Peyer's patch (tissue), 4 donors: ENCODE results near the gene ARHGAP15. TPM values are rescaled to one million over a fixed set of nuclear protein-coding genes. Genes with fewer than 3 reads are reported as not detected.

Experiments used
- DNase-seq, 3 donors: peaks; one replicate each; pipeline ENCODE4 v3.0.0-alpha.2; 2017 to 2019
- H3K27ac ChIP-seq, 4 donors: fragments of 200-600 bp; sonication (generic); one replicate each; pipeline ENCODE4 v1.5.1; 2016 to 2019
- H3K27me3 ChIP-seq, 2 donors: fragments of 200-600 bp; sonication (generic); one replicate each; pipeline ENCODE4 v1.5.1; 2019
- H3K36me3 ChIP-seq, 3 donors: fragments of 200-600 bp; sonication (generic); one replicate each; pipeline ENCODE4 v1.5.1; 2016 to 2019
- H3K4me1 ChIP-seq, 4 donors: fragments of 200-600 bp; sonication (generic); one replicate each; pipeline ENCODE4 v1.5.1; 2016 to 2019
- H3K4me3 ChIP-seq, 4 donors: fragments of 200-600 bp; sonication (generic); 1 replicate in 3 of 4; 2 replicates in 1 of 4; pipeline ENCODE4 v1.5.1; 2016 to 2019; ENCODE audit warnings: mild to moderate bottlenecking in 1 of 4
- H3K9me3 ChIP-seq, 4 donors: fragments of 200-600 bp; sonication (generic); one replicate each; pipeline ENCODE4 v1.5.1; 2016 to 2019; ENCODE audit warnings: mild to moderate bottlenecking in 1 of 4
- CTCF ChIP-seq, 6 experiments: fragments of 450-650 bp in 4 of 6; fragments of 200-600 bp in 2 of 6; sonication (generic) in 1 of 6; IDR thresholded peaks; one replicate each; pipeline ENCODE4 v1.5.1; 2017 to 2019; ENCODE audit warnings: antibody characterized with exemption in 6 of 6, mild to moderate bottlenecking in 3 of 6, moderate library complexity in 1 of 6
- POLR2A ChIP-seq, 2 donors: fragments of 450-650 bp; IDR thresholded peaks; one replicate each; pipeline ENCODE4 v1.5.1; 2017; ENCODE audit warnings: antibody characterized with exemption in 2 of 2, mild to moderate bottlenecking in 2 of 2, moderate library complexity in 2 of 2
- total RNA-seq, 4 donors: library from RNA; depleted of rRNA; stranded (reverse); fragments of >200 nt; gene quantifications; one replicate each; pipeline ENCODE4 v1.1.0, GENCODE V29; 2016

Gene ARHGAP15
- total RNA-seq, 4 donors from 2014 or later = 6.7 to 203 (median 12.5) TPM

GRCh38 chr2:143248631-143249030, 119.4 kb downstream of the ARHGAP15 start:
- no peak for DNase-seq
- no peaks in the 10 kb centered on the region for H3K27me3 ChIP-seq

GRCh38 chr2:143251681-143252080, 122.5 kb downstream of the ARHGAP15 start:
- no peak overlapping the region for H3K27ac ChIP-seq
- H3K36me3 ChIP-seq = no peaks in the 10 kb centered on the region
- H3K9me3 ChIP-seq = no peaks in the 10 kb centered on the region
- H3K4me3 ChIP-seq = no peak overlapping the region
- TF ChIP-seq CTCF (IDR thresholded peaks at IDR 0.05) (no peak), POLR2A (IDR thresholded peaks at IDR 0.05) (no peak)
- H3K27me3 ChIP-seq = no peaks in the 10 kb centered on the region
- no peaks in the 10 kb centered on the region for H3K4me1 ChIP-seq
- no peak for DNase-seq

More at GRCh38 chr2:143248631-143249030, 119.4 kb downstream of the ARHGAP15 start:
- no peak for TF ChIP-seq CTCF (IDR thresholded peaks at IDR 0.05)
- no peak for TF ChIP-seq POLR2A (IDR thresholded peaks at IDR 0.05)
- no peak overlapping the region for H3K4me3 ChIP-seq
- no peaks in the 10 kb centered on the region for H3K4me1 ChIP-seq
- no peak overlapping the region for H3K27ac ChIP-seq
- no peaks in the 10 kb centered on the region for H3K9me3 ChIP-seq
- H3K36me3 ChIP-seq = no peaks in the 10 kb centered on the region

GRCh38 chr2:143252138-143252907, 123.1 kb downstream of the ARHGAP15 start:
- Histone ChIP-seq H3K27me3 (no peaks in the 10 kb centered on the region), H3K4me3 (no peak overlapping the region), H3K36me3 (no peaks in the 10 kb centered on the region), H3K9me3 (no peaks in the 10 kb centered on the region), H3K4me1 (no peaks in the 10 kb centered on the region), H3K27ac (no peak overlapping the region)
- TF ChIP-seq POLR2A (IDR thresholded peaks at IDR 0.05) (no peak), CTCF (IDR thresholded peaks at IDR 0.05) (no peak)
- DNase-seq = no peak

- Histone ChIP-seq H3K4me1 (no peaks in the 10 kb centered on the region), H3K4me3 (no peak overlapping the region), H3K27me3 (no peaks in the 10 kb centered on the region), H3K9me3 (no peaks in the 10 kb centered on the region), H3K36me3 (no peaks in the 10 kb centered on the region), H3K27ac (no peak overlapping the region)
- peak in 1 of 3 donors; percentile 29 for DNase-seq
- TF ChIP-seq CTCF (IDR thresholded peaks at IDR 0.05) (no peak), POLR2A (IDR thresholded peaks at IDR 0.05) (no peak)
These were observed 124.9 kb downstream of the ARHGAP15 start for GRCh38 chr2:143254110-143254509.

GRCh38 chr2:143255086-143255485, 125.9 kb downstream of the ARHGAP15 start:
- peak overlapping the region in 2 of 4 donors; percentile 40 to 46 for H3K27ac ChIP-seq
- H3K4me3 ChIP-seq = no peak overlapping the region
- H3K9me3 ChIP-seq = no peaks in the 10 kb centered on the region
- no peaks in the 10 kb centered on the region for H3K36me3 ChIP-seq
- no peaks in the 10 kb centered on the region for H3K27me3 ChIP-seq
- TF ChIP-seq POLR2A (IDR thresholded peaks at IDR 0.05) (no peak), CTCF (IDR thresholded peaks at IDR 0.05) (no peak)
- DNase-seq = no peak
- no peaks in the 10 kb centered on the region for H3K4me1 ChIP-seq
